HG03432 (cell line): ENCODE results near the gene LDB3.

Experiments
- ATAC-seq: cut with Tn5 transposase; IDR thresholded peaks from one replicate; pipeline ENCODE4 v1.9.1; 2021; ENCODE audit warnings: mild to moderate bottlenecking, moderate library complexity; ENCODE audit not compliant: unreplicated experiment

Gene LDB3

DNA sequence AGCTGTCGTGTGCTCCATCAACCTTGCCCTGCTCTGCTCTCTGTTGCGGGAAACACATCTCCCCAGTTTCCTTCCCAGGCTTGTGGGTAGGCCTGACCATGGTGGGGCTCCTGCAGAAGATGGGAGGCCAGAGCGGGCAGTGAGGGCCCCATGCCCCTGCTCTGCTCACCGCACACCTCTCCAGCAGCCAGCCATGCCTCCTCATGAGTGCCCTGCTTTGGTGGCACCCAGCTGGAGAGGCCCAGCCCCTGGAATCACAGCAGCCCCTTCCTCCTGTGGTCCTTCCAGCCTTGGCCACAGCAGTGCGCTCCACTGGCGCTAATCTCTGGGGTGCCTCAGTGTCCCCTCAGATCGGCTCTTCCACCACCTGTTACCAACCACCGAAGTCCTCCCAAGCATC, 18.2 kb upstream of the LDB3 start:
- no peak for ATAC-seq

- no peak for ATAC-seq
Measured at GRCh38 chr10:86651021-86651471, 17.3 kb upstream of the LDB3 start.

GRCh38 chr10:86651631-86652331, 16.5 kb upstream of the LDB3 start:
- no peak for ATAC-seq

- ATAC-seq = no peak
Measured at GRCh38 chr10:86652361-86653202, 15.7 kb upstream of the LDB3 start.

GRCh38 chr10:86653379-86653778, 14.9 kb upstream of the LDB3 start:
- ATAC-seq = no peak

DNA sequence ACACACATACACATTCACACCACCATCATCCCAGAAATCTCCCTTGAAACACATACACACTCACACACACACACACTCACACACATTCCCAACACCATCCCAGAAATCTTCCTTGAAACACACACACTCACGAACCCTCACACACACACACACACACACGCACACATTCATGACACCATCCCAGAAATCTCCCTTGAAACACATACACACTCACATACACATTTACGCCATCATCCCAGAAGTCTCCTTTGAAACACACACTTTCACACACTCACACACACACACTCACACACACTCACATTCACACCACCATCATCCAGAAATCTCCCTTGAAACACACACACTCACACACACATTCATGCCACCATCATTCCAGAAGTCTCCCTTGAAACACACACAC, 14.3 kb upstream of the LDB3 start:
- no peak for ATAC-seq

DNA sequence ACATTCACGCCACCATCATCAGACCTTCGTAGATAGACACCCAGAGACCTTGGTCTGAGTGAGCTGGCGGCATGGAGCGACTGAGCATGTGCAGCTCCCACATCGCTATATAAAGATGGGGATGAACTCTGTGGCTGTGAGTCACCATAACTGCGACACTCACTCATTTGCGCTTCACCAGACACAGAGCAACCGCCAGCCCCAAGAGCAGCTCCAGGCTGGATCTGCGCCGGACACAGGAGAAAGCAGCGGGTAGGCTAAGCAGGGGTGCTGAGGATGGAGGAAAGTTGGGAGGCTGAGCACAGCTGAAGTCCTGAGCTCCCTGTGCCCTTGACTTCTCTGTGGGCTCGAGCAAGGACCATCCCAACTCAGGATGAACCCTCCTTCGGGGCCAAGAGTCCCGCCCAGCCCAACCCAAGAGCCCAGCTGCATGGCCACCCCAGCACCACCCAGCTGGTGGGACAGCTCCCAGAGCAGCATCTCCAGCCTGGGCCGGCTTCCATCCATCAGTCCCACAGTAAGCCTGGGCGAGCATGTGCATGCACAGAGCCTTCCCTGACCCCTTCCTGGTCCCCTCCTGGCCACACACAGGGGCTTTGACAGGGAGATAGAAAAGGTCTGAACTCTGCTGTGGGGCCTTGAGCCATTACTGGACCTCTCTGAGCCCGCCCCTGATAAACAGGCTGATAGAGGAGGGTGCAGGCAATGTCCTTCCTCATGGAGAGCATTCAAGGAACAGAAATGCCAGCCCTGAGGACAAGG, 13.7 kb upstream of the LDB3 start, which contains the start of gene OPN4:
Gene OPN4, plus strand, starts transcription at position 137 of the 762 bp plus-strand sequence. Its CDS starts 237 bp downstream, at position 374.
- no peak for ATAC-seq

- ATAC-seq = no peak
Measured at GRCh38 chr10:86655173-86655540, 13.2 kb upstream of the LDB3 start.

DNA sequence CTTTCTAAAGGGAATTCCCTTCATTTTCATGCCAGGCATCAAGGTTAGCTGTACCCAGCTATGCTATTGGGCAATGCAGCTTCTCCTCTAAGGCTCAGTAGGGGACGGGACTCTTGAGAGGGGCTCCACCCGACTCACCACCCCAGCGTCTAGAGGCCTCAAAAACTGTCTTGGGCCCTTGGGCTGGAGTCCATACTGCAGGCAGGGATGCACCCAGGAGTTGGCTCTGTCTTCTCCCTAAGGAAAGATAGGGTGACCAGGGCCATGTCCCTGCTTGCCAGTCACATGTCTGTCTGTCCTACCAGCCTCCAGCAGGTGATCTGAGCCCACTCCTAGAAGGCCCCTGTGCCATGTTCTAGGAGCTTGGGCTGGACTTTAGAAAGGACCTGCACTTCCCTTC, 12.7 kb upstream of the LDB3 start:
- no peak for ATAC-seq

GRCh38 chr10:86657011-86657395, 11.3 kb upstream of the LDB3 start:
- no peak for ATAC-seq

DNA sequence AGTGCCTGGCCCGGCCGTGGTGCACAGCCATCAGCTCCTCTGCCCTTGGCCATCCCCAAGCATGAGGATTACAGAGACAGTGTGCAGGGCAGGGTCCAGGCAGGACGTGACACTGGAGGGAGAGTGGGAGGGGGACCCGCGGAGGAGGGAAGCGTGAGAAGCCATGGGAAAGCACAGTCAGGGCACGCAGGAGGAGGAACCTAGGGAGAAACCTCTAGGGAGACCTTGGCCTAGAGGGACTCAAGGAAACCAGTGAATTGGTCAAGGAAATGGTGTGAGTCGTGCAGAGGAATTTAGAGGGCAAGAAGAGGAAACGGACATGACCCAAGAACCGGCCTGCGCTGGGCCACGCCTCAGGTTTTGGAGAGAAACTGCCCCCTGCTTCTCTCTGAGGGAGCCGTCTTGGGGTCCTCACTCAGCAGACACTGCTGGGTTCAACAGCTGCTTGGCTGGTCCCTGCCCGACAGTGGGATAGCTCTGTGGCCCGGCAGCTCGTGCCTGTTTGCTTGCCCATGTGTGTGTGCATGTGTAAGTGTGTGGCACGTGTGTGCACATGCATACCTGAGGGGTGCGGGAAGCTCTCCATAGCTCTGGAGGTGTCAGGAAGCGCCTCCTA, 10.8 kb upstream of the LDB3 start:
- no peak for ATAC-seq

DNA sequence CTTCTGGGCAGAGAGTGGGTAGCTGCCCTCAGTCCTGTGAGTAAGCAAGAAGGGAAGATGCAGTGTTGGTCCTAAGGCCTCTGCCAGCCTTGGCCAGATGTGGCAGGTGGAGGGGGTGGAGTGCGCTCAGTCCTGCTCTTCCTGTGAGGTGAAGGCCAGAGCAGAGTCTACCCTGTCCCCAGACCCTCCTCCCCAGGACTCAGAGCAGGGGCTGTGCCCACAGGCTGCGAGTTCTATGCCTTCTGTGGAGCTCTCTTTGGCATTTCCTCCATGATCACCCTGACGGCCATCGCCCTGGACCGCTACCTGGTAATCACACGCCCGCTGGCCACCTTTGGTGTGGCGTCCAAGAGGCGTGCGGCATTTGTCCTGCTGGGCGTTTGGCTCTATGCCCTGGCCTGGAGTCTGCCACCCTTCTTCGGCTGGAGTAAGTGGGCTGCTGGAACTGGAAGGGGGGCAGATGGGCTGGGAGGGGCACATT, 10.0 kb upstream of the LDB3 start:
- no peak for ATAC-seq

- no peak for ATAC-seq
Measured at GRCh38 chr10:86658751-86659150, 9.6 kb upstream of the LDB3 start.

DNA sequence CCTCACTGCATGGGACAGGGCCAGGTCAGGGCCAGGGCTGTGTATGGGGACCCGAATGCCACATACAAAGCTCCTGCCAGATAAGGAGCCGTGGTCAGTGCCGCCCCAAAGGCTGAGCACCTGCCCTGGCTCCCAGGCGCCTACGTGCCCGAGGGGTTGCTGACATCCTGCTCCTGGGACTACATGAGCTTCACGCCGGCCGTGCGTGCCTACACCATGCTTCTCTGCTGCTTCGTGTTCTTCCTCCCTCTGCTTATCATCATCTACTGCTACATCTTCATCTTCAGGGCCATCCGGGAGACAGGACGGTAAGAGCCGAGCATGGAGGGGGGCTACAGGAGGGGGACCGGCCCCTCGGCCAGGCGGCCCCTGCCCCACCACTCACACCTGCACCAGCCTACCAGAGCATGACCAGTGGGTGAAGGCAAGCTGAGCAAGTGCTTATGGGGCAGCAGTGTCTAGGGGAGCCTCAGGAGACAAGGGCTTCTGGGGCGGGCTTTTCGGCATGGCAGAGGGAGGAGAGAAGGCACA, 9.1 kb upstream of the LDB3 start:
- ATAC-seq = no peak

- ATAC-seq = no peak
Measured at GRCh38 chr10:86659721-86660453, 8.4 kb upstream of the LDB3 start.

DNA sequence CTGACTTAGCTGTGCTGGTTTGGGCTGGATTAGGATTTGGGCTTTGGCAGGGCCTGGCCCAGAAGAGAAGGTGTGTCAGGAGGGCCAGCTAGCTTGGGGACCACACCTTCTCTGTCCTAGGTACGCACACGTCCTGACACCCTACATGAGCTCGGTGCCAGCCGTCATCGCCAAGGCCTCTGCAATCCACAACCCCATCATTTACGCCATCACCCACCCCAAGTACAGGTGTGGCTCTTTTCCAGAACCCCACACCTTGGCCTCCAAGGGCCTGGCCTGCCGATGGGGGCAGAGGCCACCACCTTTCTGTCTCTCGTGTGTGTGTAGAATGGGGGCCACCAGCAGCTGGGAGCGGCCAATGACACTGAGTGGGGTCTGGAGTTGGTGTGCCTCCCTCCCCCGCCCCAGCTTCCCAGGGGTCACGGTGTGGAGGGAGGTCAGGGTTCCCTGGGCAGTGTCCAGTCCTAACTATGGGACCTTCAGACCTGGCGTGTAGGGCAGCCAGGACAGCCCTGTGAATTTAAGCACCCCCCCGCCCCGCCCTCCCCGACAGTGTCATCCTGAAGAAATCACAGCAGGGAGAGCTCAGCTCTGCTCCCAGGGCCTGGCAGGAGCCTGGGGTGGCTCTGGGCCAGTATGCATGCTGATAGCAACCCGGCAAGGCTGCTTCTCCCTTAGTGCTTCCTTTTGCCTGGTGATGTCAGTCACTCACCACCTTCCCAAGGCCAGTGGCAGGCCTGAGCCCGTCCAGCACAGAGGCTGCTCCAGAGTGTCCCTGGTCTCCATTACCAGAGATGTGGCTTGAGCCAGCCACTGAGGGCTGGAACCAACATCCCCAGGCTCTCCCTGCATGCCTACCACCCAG, 6.9 kb upstream of the LDB3 start:
- no peak for ATAC-seq

DNA sequence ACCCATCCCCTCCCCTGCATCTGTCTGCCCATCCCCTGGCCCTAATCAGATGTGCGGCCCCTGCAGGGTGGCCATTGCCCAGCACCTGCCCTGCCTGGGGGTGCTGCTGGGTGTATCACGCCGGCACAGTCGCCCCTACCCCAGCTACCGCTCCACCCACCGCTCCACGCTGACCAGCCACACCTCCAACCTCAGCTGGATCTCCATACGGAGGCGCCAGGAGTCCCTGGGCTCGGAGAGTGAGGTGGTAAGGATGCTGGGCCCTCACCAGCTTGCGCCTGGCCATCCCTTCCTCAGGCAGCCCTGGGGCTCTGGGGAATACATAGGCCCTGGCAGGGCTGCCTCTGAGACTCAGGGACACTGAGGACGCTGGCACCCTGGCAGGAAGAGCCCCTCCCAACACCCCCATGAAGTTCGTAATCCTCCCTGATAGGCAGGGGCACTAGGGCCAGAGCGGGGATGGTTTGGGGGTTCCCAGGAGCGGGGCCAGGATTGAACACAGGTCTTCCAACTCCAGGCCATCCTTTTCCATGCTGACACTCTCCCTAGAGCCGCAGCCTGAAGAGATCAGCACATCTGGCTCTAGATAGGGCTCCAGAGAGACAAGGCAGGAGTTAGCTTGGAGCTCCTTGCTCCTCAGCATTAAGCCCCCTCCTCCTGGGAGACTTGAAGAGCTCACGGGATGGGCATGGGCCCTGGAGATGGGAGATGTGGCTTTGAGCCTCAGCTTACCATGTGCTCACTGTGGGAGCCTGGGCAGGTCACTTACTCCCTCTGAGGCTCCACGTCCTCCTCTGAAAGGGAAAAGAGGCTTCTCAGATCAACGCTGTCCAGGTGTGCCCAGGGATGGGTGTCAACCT, 5.9 kb upstream of the LDB3 start:
- ATAC-seq = no peak

DNA sequence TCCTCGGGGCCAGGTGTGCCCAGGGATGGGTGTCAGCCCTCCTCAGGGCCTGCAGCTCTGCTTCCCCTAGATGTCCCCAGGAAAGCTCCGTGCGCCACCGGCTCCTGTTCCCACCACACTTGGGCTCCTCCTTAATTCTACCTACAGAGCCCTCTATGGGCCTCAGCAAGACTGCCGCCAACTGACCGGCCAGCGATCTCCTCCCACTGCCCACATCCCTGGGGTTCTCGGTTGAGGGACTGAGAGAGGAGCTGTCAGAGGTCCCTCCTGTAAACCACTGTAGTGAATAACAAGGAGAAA, 5.3 kb upstream of the LDB3 start:
- ATAC-seq = no peak
